ENCODE data around the gene F7. TPM values are rescaled to one million over a fixed set of nuclear protein-coding genes. Genes with fewer than 3 reads are reported as not detected.

The F7 gene
- total and polyA plus RNA-seq, 10 donors: 0.03 TPM; not detected in 9

DNA sequence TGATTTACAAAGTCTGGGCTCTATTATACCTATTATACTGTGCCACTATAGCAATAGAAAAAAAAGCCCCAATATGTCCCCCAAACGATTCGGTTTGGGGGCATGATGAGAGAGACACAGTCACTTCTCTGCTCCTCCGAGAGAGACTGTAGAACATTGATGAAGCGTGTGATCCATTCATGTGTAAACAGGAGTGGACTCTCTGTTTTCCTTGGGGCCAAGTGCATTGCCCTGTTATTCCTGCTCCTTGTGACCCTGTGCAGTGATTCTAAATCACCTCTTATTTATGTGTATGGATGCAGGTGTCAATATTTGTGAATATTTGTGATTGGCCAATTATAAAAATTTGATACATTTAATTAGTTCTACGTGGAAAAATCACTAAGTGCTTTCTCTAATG is 34.0 kb downstream of the F7 start:
- intact Hi-C loops (cut with DNase I; ENCODE audit: low total_unique reads): no loop called here
- no peak for DNase-seq
- WGBS, 5 donors: 71 to 91% (median 86%) methylated on average over 5 of the region's 5 CpGs
- no peaks in the 10 kb centered on the region for H3K9me3 ChIP-seq
- no peak overlapping the region for H3K4me3 ChIP-seq
- H3K4me1 ChIP-seq: no peaks in the 10 kb centered on the region
- no peaks in the 10 kb centered on the region for H3K27me3 ChIP-seq (replicated peaks in 1 of 7)
- TF ChIP-seq, protein P1, sequence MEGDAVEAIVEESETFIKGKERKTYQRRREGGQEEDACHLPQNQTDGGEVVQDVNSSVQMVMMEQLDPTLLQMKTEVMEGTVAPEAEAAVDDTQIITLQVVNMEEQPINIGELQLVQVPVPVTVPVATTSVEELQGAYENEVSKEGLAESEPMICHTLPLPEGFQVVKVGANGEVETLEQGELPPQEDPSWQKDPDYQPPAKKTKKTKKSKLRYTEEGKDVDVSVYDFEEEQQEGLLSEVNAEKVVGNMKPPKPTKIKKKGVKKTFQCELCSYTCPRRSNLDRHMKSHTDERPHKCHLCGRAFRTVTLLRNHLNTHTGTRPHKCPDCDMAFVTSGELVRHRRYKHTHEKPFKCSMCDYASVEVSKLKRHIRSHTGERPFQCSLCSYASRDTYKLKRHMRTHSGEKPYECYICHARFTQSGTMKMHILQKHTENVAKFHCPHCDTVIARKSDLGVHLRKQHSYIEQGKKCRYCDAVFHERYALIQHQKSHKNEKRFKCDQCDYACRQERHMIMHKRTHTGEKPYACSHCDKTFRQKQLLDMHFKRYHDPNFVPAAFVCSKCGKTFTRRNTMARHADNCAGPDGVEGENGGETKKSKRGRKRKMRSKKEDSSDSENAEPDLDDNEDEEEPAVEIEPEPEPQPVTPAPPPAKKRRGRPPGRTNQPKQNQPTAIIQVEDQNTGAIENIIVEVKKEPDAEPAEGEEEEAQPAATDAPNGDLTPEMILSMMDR (IDR thresholded peaks at IDR 0.05 in 8 of 11, conservative IDR thresholded peaks at IDR 0.05 in 3 of 11): no peak
- TF ChIP-seq POLR2A (IDR thresholded peaks at IDR 0.05) (no peak), POLR2AphosphoS5 (IDR thresholded peaks at IDR 0.05) (no peak)
- peak overlapping the region in 4 of 8 donors; percentile 10 to 46 (median 40) for H3K27ac ChIP-seq
- H3K36me3 ChIP-seq: no peaks in the 10 kb centered on the region

DNA sequence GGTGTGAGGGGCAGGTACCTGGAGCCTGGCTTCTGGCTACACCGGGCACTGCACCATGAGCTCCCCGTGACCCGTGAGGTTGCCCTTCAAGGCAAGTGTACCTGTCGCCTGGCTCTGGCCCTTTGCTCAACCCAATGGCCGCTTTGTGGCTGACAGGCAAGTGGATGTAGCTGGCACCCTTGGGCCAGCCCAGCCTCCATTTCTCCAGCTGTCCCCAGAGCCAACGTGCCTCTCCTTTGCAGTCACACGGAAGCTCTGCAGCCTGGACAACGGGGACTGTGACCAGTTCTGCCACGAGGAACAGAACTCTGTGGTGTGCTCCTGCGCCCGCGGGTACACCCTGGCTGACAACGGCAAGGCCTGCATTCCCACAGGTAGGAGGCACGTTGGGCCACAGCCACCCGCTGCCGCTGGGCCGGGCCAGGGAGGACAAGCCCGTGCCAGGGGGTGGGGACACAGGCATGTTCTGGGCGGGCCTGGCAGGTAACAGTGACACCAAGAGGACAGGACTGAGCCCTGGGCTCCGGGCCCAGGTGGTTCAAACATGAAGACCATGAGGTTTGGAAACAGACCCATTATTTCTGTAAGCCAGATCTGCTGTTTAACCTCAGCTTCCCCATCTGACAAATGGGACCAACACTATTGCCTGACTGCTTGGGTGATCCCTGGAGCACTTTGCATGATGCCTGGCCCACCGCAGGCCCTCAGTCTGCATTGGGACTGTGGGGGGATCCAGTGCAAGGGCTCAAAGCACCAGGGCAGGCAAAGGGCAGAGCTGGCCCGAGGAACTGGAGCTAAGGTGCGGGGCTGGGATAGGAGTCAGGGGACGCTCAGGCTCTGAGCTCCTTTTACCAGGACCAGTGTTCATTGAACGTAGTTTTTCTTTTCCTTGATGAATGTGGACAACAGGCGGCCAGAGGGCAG is 35.3 kb downstream of the F7 start:
- no peak overlapping the region for H3K4me3 ChIP-seq
- H3K27ac ChIP-seq: no peak overlapping the region
- intact Hi-C loops (cut with DNase I; ENCODE audit: low total_unique reads): no loop called here
- peaks cover 0 to under 1% (median 0%) of the 10 kb centered on the region in 7 donors for H3K27me3 ChIP-seq (replicated peaks in 1 of 7)
- peak; percentile 69 for DNase-seq
- WGBS, 5 donors: 92 to 95% (median 93%) methylated on average over 19 to 26 of the region's 26 CpGs
- no peaks in the 10 kb centered on the region for H3K36me3 ChIP-seq
- TF ChIP-seq, protein P1 (IDR thresholded peaks at IDR 0.05 in 8 of 11, conservative IDR thresholded peaks at IDR 0.05 in 3 of 11): no peak
- TF ChIP-seq POLR2A (IDR thresholded peaks at IDR 0.05) (no peak), POLR2AphosphoS5 (IDR thresholded peaks at IDR 0.05) (no peak)
- no peaks in the 10 kb centered on the region for H3K9me3 ChIP-seq
- H3K4me1 ChIP-seq: no peaks in the 10 kb centered on the region

DNA sequence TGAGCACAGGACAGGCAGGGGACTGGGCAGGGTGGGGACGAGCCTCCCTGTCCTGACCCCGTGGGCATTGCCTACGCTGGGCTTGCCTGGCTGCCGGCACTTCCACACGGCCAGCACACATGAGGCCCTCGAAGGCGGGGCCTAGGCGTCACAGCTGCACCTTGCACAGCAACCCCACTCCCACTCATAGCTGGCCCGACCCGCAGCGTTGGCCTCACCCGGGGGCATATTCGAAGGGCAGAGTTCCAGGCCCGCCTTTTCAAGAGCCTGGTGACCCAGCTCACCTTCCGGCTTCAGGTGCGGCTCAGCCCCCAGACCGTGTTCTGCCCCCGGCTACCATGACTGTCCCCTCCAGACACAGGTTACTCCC is 36.0 kb downstream of the F7 start:
- H3K36me3 ChIP-seq: no peaks in the 10 kb centered on the region
- TF ChIP-seq POLR2AphosphoS5 (IDR thresholded peaks at IDR 0.05) (no peak), POLR2A (IDR thresholded peaks at IDR 0.05) (no peak)
- TF ChIP-seq, protein P1 (IDR thresholded peaks at IDR 0.05 in 8 of 11, conservative IDR thresholded peaks at IDR 0.05 in 3 of 11): no peak
- H3K4me1 ChIP-seq: no peaks in the 10 kb centered on the region
- no peak overlapping the region for H3K4me3 ChIP-seq
- intact Hi-C loops (cut with DNase I; ENCODE audit: low total_unique reads): no loop called here
- H3K9me3 ChIP-seq: no peaks in the 10 kb centered on the region
- DNase-seq: peak; percentile 54
- H3K27me3 ChIP-seq (replicated peaks in 1 of 7): peaks cover 0 to 4% (median 0%) of the 10 kb centered on the region in 7 donors
- no peak overlapping the region for H3K27ac ChIP-seq
- WGBS, 5 donors: 85 to 95% (median 90%) methylated on average over 11 to 18 of the region's 18 CpGs

DNA sequence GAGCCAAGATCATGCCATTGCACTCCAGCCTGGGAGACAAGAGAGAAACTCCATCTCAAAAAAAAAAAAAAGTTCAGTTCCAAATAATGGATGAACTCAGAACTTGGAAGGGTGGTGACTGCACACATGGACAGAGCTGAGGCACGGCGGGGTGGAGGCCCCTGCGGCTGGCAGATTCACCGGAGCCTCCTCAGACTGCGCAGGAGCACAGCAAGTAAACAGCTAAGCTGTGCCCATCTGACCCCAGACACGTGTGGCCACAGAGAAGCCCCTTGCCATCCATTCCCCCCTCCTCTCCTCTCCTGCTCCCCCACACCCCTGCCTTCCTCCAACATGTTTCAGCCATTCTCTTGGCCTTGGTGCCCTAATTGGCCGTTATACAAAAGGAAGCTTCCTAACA is 37.3 kb downstream of the F7 start:
- H3K27ac ChIP-seq: no peak overlapping the region
- 81 to 91% (median 86%) methylated on average over 7 of the region's 7 CpGs for WGBS, 5 donors
- intact Hi-C loops (cut with DNase I; ENCODE audit: low total_unique reads): no loop called here
- peaks cover 0 to 10% (median 0%) of the 10 kb centered on the region in 7 donors for H3K27me3 ChIP-seq (replicated peaks in 1 of 7)
- TF ChIP-seq, protein P1 (IDR thresholded peaks at IDR 0.05 in 8 of 11, conservative IDR thresholded peaks at IDR 0.05 in 3 of 11): no peak
- no peak for TF ChIP-seq POLR2AphosphoS5 (IDR thresholded peaks at IDR 0.05)
- no peak for TF ChIP-seq POLR2A (IDR thresholded peaks at IDR 0.05)
- H3K4me3 ChIP-seq: no peak overlapping the region
- no peaks in the 10 kb centered on the region for H3K4me1 ChIP-seq
- H3K36me3 ChIP-seq: no peaks in the 10 kb centered on the region
- no peak for DNase-seq
- H3K9me3 ChIP-seq: no peaks in the 10 kb centered on the region

All from spleen (tissue), 11 donors.